Activated CD4-positive, alpha-beta T cell treated with anti-CD3 and anti-CD28 coated beads, Interleukin-2, amount 50 U/mL, for 24 hours (primary cell): ENCODE data around the gene EEF1AKMT3.
A peak's percentile ranks its signal among the peaks of the same experiment; 100 is the strongest.

ENCODE experiments used
- DNase-seq, 2 donors: peaks; one replicate each; pipeline ENCODE4 v3.0.0-alpha.2; 2020; ENCODE audit warnings: low read depth in 1 of 2, low spot score in 1 of 2

Gene EEF1AKMT3

GRCh38 chr12:57735198-57735855 lies 37.1 kb upstream of the EEF1AKMT3 start:
- DNase-seq, result no peak

- no peak for DNase-seq
Observed at GRCh38 chr12:57735952-57736740, 36.3 kb upstream of the EEF1AKMT3 start.

GRCh38 chr12:57736741-57737466 lies 35.5 kb upstream of the EEF1AKMT3 start:
- no peak for DNase-seq

GRCh38 chr12:57737467-57738460 lies 34.6 kb upstream of the EEF1AKMT3 start:
- no peak for DNase-seq

GRCh38 chr12:57738661-57739237 lies 33.7 kb upstream of the EEF1AKMT3 start, which contains the start of gene AGAP2:
AGAP2 (minus strand) TSS chr12:57738742; CDS start chr12:57738246, 496 bp downstream.
- DNase-seq, result no peak

GRCh38 chr12:57739387-57739786 lies 33.0 kb upstream of the EEF1AKMT3 start:
- no peak for DNase-seq

- no peak for DNase-seq
Observed at GRCh38 chr12:57739914-57740538, 32.4 kb upstream of the EEF1AKMT3 start.

GRCh38 chr12:57740656-57741412 lies 31.6 kb upstream of the EEF1AKMT3 start:
- DNase-seq, result peak in 1 of 2 donors; percentile 68

GRCh38 chr12:57741413-57741789 lies 31.0 kb upstream of the EEF1AKMT3 start:
- no peak for DNase-seq

GRCh38 chr12:57741844-57742738 lies 30.3 kb upstream of the EEF1AKMT3 start:
- peak in 1 of 2 donors; percentile 70 for DNase-seq

- no peak for DNase-seq
Observed at GRCh38 chr12:57743769-57744168, 28.6 kb upstream of the EEF1AKMT3 start.

- DNase-seq, result peak; percentile 66 to 69
Observed at GRCh38 chr12:57744194-57744776, 28.1 kb upstream of the EEF1AKMT3 start.

- DNase-seq, result peak; percentile 86 to 97
Observed at GRCh38 chr12:57744777-57745484, 27.5 kb upstream of the EEF1AKMT3 start, which contains the start of gene TSPAN31. TSPAN31 (plus strand) TSS chr12:57745039; CDS start chr12:57745155, 116 bp downstream.

GRCh38 chr12:57745485-57745881 lies 26.9 kb upstream of the EEF1AKMT3 start:
- no peak for DNase-seq

GRCh38 chr12:57746025-57746424 lies 26.4 kb upstream of the EEF1AKMT3 start:
- no peak for DNase-seq

- no peak for DNase-seq
Observed at GRCh38 chr12:57749061-57749460, 23.4 kb upstream of the EEF1AKMT3 start.
